ENCODE measurements around the gene INPP4B.

DNA sequence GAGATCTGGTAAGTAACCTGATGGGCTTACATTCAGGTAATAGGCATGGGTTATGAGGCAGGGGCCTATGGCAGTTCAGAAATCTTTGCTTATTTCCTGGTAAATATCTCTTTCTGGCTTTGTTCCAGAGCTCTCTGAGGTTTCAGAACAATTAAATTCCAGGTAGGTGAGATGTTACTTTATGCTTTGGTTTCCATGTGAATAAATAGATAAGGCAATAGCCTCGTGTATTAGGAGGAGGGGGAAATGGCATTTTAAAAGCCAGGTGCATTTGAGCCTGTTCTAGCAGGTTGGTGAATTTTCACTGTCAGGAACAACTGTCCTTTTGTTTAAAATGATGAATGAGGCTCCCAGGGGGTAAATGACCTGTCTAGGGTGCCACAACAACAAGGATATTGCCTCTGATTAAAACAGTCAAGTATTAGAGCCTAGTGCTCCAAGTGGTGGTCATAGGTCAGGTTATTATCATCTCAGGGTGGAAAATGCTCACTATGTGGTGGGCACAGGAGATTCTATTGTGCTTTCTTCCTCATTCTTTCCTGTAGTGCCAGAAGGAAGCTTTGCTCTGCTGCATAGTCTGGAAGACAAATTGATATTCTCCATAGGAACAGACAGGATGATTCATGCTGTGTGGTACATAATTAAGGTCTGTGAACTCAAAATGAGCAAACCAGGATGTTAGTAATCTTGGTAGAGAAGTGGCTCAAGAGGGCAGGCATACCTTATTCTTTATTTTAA is 296.2 kb downstream of the INPP4B start:
- no peak for TF ChIP-seq EZH2phosphoT487 (IDR thresholded peaks at IDR 0.05; ENCODE audit: borderline replicate concordance, low read depth, low read length)
- TF ChIP-seq, protein P1, sequence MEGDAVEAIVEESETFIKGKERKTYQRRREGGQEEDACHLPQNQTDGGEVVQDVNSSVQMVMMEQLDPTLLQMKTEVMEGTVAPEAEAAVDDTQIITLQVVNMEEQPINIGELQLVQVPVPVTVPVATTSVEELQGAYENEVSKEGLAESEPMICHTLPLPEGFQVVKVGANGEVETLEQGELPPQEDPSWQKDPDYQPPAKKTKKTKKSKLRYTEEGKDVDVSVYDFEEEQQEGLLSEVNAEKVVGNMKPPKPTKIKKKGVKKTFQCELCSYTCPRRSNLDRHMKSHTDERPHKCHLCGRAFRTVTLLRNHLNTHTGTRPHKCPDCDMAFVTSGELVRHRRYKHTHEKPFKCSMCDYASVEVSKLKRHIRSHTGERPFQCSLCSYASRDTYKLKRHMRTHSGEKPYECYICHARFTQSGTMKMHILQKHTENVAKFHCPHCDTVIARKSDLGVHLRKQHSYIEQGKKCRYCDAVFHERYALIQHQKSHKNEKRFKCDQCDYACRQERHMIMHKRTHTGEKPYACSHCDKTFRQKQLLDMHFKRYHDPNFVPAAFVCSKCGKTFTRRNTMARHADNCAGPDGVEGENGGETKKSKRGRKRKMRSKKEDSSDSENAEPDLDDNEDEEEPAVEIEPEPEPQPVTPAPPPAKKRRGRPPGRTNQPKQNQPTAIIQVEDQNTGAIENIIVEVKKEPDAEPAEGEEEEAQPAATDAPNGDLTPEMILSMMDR (conservative IDR thresholded peaks at IDR 0.05; ENCODE audit: low read length) = no peak
